ENCODE results near the gene TMOD1.

TMOD1 gene

GRCh38 chr9:97526895-97527575, 25.6 kb downstream of the TMOD1 start:
- Histone ChIP-seq H3K4me1 (ENCODE audit: control insufficient read depth in 1 of 2, insufficient read depth in 2 of 2, low read length in 2 of 2) (peaks cover 0 to 4% of the 10 kb centered on the region in 2 donors), H3K9me3 (ENCODE audit: control insufficient read depth in 1 of 2, low read length in 2 of 2) (no peaks in the 10 kb centered on the region), H3K9ac (ENCODE audit: low read depth in 1 of 2, low read length in 2 of 2) (no peak overlapping the region), H3K27ac (ENCODE audit: low read depth, low read length) (no peak overlapping the region), H3K36me3 (ENCODE audit: control insufficient read depth in 1 of 2, insufficient read depth in 2 of 2, low read length in 2 of 2) (no peaks in the 10 kb centered on the region), H3K27me3 (ENCODE audit: control insufficient read depth in 1 of 2, insufficient read depth in 2 of 2, low read length in 2 of 2) (no peaks in the 10 kb centered on the region), H3K4me3 (ENCODE audit: low read depth in 1 of 2, low read length in 2 of 2) (no peak overlapping the region)

- H3K27ac ChIP-seq (ENCODE audit: low read depth, low read length) = no peak overlapping the region
- H3K4me1 ChIP-seq (ENCODE audit: control insufficient read depth in 1 of 2, insufficient read depth in 2 of 2, low read length in 2 of 2) = peaks cover 0 to 4% of the 10 kb centered on the region in 2 donors
- no peak overlapping the region for H3K4me3 ChIP-seq (ENCODE audit: low read depth in 1 of 2, low read length in 2 of 2)
- H3K36me3 ChIP-seq (ENCODE audit: control insufficient read depth in 1 of 2, insufficient read depth in 2 of 2, low read length in 2 of 2) = no peaks in the 10 kb centered on the region
- no peaks in the 10 kb centered on the region for H3K27me3 ChIP-seq (ENCODE audit: control insufficient read depth in 1 of 2, insufficient read depth in 2 of 2, low read length in 2 of 2)
- H3K9ac ChIP-seq (ENCODE audit: low read depth in 1 of 2, low read length in 2 of 2) = no peak overlapping the region
- H3K9me3 ChIP-seq (ENCODE audit: control insufficient read depth in 1 of 2, low read length in 2 of 2) = no peaks in the 10 kb centered on the region
These were observed 26.4 kb downstream of the TMOD1 start for GRCh38 chr9:97527626-97528528.

GRCh38 chr9:97528529-97529230, 27.2 kb downstream of the TMOD1 start:
- Histone ChIP-seq H3K27ac (ENCODE audit: low read depth, low read length) (no peak overlapping the region), H3K9ac (ENCODE audit: low read depth in 1 of 2, low read length in 2 of 2) (no peak overlapping the region), H3K36me3 (ENCODE audit: control insufficient read depth in 1 of 2, insufficient read depth in 2 of 2, low read length in 2 of 2) (no peaks in the 10 kb centered on the region)

GRCh38 chr9:97529363-97530076, 28.1 kb downstream of the TMOD1 start:
- H3K27me3 ChIP-seq (ENCODE audit: control insufficient read depth in 1 of 2, insufficient read depth in 2 of 2, low read length in 2 of 2) = no peaks in the 10 kb centered on the region
- peaks cover 0 to 4% of the 10 kb centered on the region in 2 donors for H3K4me1 ChIP-seq (ENCODE audit: control insufficient read depth in 1 of 2, insufficient read depth in 2 of 2, low read length in 2 of 2)
- H3K4me3 ChIP-seq (ENCODE audit: low read depth in 1 of 2, low read length in 2 of 2) = no peak overlapping the region
- H3K9ac ChIP-seq (ENCODE audit: low read depth in 1 of 2, low read length in 2 of 2) = no peak overlapping the region
- no peaks in the 10 kb centered on the region for H3K36me3 ChIP-seq (ENCODE audit: control insufficient read depth in 1 of 2, insufficient read depth in 2 of 2, low read length in 2 of 2)
- no peaks in the 10 kb centered on the region for H3K9me3 ChIP-seq (ENCODE audit: control insufficient read depth in 1 of 2, low read length in 2 of 2)
- H3K27ac ChIP-seq (ENCODE audit: low read depth, low read length) = no peak overlapping the region

More at GRCh38 chr9:97528529-97529230, 27.2 kb downstream of the TMOD1 start:
- Histone ChIP-seq H3K9me3 (ENCODE audit: control insufficient read depth in 1 of 2, low read length in 2 of 2) (no peaks in the 10 kb centered on the region), H3K4me3 (ENCODE audit: low read depth in 1 of 2, low read length in 2 of 2) (no peak overlapping the region), H3K27me3 (ENCODE audit: control insufficient read depth in 1 of 2, insufficient read depth in 2 of 2, low read length in 2 of 2) (no peaks in the 10 kb centered on the region), H3K4me1 (ENCODE audit: control insufficient read depth in 1 of 2, insufficient read depth in 2 of 2, low read length in 2 of 2) (peaks cover 0 to 4% of the 10 kb centered on the region in 2 donors)

- H3K4me3 ChIP-seq (ENCODE audit: low read depth in 1 of 2, low read length in 2 of 2) = no peak overlapping the region
- H3K27ac ChIP-seq (ENCODE audit: low read depth, low read length) = no peak overlapping the region
- H3K4me1 ChIP-seq (ENCODE audit: control insufficient read depth in 1 of 2, insufficient read depth in 2 of 2, low read length in 2 of 2) = peaks cover 0 to 4% of the 10 kb centered on the region in 2 donors
- H3K9ac ChIP-seq (ENCODE audit: low read depth in 1 of 2, low read length in 2 of 2) = no peak overlapping the region
- no peaks in the 10 kb centered on the region for H3K36me3 ChIP-seq (ENCODE audit: control insufficient read depth in 1 of 2, insufficient read depth in 2 of 2, low read length in 2 of 2)
- no peaks in the 10 kb centered on the region for H3K9me3 ChIP-seq (ENCODE audit: control insufficient read depth in 1 of 2, low read length in 2 of 2)
- no peaks in the 10 kb centered on the region for H3K27me3 ChIP-seq (ENCODE audit: control insufficient read depth in 1 of 2, insufficient read depth in 2 of 2, low read length in 2 of 2)
These were observed 30.5 kb downstream of the TMOD1 start for GRCh38 chr9:97531888-97532376.

GRCh38 chr9:97534185-97534584, 32.7 kb downstream of the TMOD1 start:
- Histone ChIP-seq H3K27me3 (ENCODE audit: control insufficient read depth in 1 of 2, insufficient read depth in 2 of 2, low read length in 2 of 2) (no peaks in the 10 kb centered on the region), H3K27ac (ENCODE audit: low read depth, low read length) (no peak overlapping the region), H3K9me3 (ENCODE audit: control insufficient read depth in 1 of 2, low read length in 2 of 2) (no peaks in the 10 kb centered on the region), H3K9ac (ENCODE audit: low read depth in 1 of 2, low read length in 2 of 2) (no peak overlapping the region), H3K4me3 (ENCODE audit: low read depth in 1 of 2, low read length in 2 of 2) (no peak overlapping the region), H3K4me1 (ENCODE audit: control insufficient read depth in 1 of 2, insufficient read depth in 2 of 2, low read length in 2 of 2) (no peaks in the 10 kb centered on the region), H3K36me3 (ENCODE audit: control insufficient read depth in 1 of 2, insufficient read depth in 2 of 2, low read length in 2 of 2) (no peaks in the 10 kb centered on the region)

- H3K9ac ChIP-seq (ENCODE audit: low read depth in 1 of 2, low read length in 2 of 2) = no peak overlapping the region
- H3K27ac ChIP-seq (ENCODE audit: low read depth, low read length) = no peak overlapping the region
- H3K4me1 ChIP-seq (ENCODE audit: control insufficient read depth in 1 of 2, insufficient read depth in 2 of 2, low read length in 2 of 2) = no peaks in the 10 kb centered on the region
- no peaks in the 10 kb centered on the region for H3K27me3 ChIP-seq (ENCODE audit: control insufficient read depth in 1 of 2, insufficient read depth in 2 of 2, low read length in 2 of 2)
- H3K9me3 ChIP-seq (ENCODE audit: control insufficient read depth in 1 of 2, low read length in 2 of 2) = no peaks in the 10 kb centered on the region
- no peak overlapping the region for H3K4me3 ChIP-seq (ENCODE audit: low read depth in 1 of 2, low read length in 2 of 2)
- H3K36me3 ChIP-seq (ENCODE audit: control insufficient read depth in 1 of 2, insufficient read depth in 2 of 2, low read length in 2 of 2) = no peaks in the 10 kb centered on the region
These were observed 33.6 kb downstream of the TMOD1 start for GRCh38 chr9:97534961-97535594.

GRCh38 chr9:97535771-97536170, 34.3 kb downstream of the TMOD1 start:
- no peak overlapping the region for H3K9ac ChIP-seq (ENCODE audit: low read depth in 1 of 2, low read length in 2 of 2)
- no peak overlapping the region for H3K4me3 ChIP-seq (ENCODE audit: low read depth in 1 of 2, low read length in 2 of 2)
- H3K9me3 ChIP-seq (ENCODE audit: control insufficient read depth in 1 of 2, low read length in 2 of 2) = no peaks in the 10 kb centered on the region
- no peak overlapping the region for H3K27ac ChIP-seq (ENCODE audit: low read depth, low read length)
- no peaks in the 10 kb centered on the region for H3K36me3 ChIP-seq (ENCODE audit: control insufficient read depth in 1 of 2, insufficient read depth in 2 of 2, low read length in 2 of 2)
- no peaks in the 10 kb centered on the region for H3K27me3 ChIP-seq (ENCODE audit: control insufficient read depth in 1 of 2, insufficient read depth in 2 of 2, low read length in 2 of 2)
- no peaks in the 10 kb centered on the region for H3K4me1 ChIP-seq (ENCODE audit: control insufficient read depth in 1 of 2, insufficient read depth in 2 of 2, low read length in 2 of 2)

GRCh38 chr9:97536480-97536879, 35.0 kb downstream of the TMOD1 start:
- no peak overlapping the region for H3K27ac ChIP-seq (ENCODE audit: low read depth, low read length)

More at GRCh38 chr9:97536480-97536879, 35.0 kb downstream of the TMOD1 start:
- H3K4me3 ChIP-seq (ENCODE audit: low read depth in 1 of 2, low read length in 2 of 2) = no peak overlapping the region
- H3K4me1 ChIP-seq (ENCODE audit: control insufficient read depth in 1 of 2, insufficient read depth in 2 of 2, low read length in 2 of 2) = no peaks in the 10 kb centered on the region
- no peaks in the 10 kb centered on the region for H3K9me3 ChIP-seq (ENCODE audit: control insufficient read depth in 1 of 2, low read length in 2 of 2)
- H3K9ac ChIP-seq (ENCODE audit: low read depth in 1 of 2, low read length in 2 of 2) = no peak overlapping the region
- no peaks in the 10 kb centered on the region for H3K36me3 ChIP-seq (ENCODE audit: control insufficient read depth in 1 of 2, insufficient read depth in 2 of 2, low read length in 2 of 2)
- H3K27me3 ChIP-seq (ENCODE audit: control insufficient read depth in 1 of 2, insufficient read depth in 2 of 2, low read length in 2 of 2) = no peaks in the 10 kb centered on the region
